Stimulated activated memory B cell treated with anti-CD40 and anti-IgM and Interleukin-4, amounts not matched to agents 10 μg/mL and 1 μg/mL and 100 μg/mL, for 72 hours (primary cell): Measurements from ENCODE around the gene HBE1.
"Not testable (repeated sequence)": the region's sequence is repeated elsewhere in the genome, so short reads cannot be mapped to it uniquely, and the experiment has no call there.

Experiments
- ATAC-seq: fragments of 150-1000 bp; cut with Tn5 transposase; 2 replicates; pipeline ENCODE4 v1.10.0; 2021
- H3K27ac Mint-ChIP-seq: one replicate; pipeline ENCODE4 v1.8.0; 2022; ENCODE audit warnings: mild to moderate bottlenecking, mixed read lengths
- H3K27me3 Mint-ChIP-seq: one replicate; pipeline ENCODE4 v1.8.0; 2022; ENCODE audit warnings: mixed read lengths
- H3K36me3 Mint-ChIP-seq: one replicate; pipeline ENCODE4 v1.8.0; 2022; ENCODE audit warnings: mixed read lengths
- H3K4me1 Mint-ChIP-seq: one replicate; pipeline ENCODE4 v1.8.0; 2022; ENCODE audit warnings: mixed read lengths
- H3K4me3 Mint-ChIP-seq: one replicate; pipeline ENCODE4 v1.8.0; 2022; ENCODE audit warnings: mild to moderate bottlenecking, moderate library complexity, mixed read lengths
- H3K9me3 Mint-ChIP-seq: one replicate; pipeline ENCODE4 v1.8.0; 2022; ENCODE audit warnings: mixed read lengths

The HBE1 gene

GRCh38 chr11:5269715-5270147, at the start of gene HBE1:
Gene HBE1, minus strand, starts transcription at chr11:5269945. Its CDS starts 55 bp downstream, at chr11:5269890.
- no peaks in the 10 kb centered on the region for H3K4me1 Mint-ChIP-seq

DNA sequence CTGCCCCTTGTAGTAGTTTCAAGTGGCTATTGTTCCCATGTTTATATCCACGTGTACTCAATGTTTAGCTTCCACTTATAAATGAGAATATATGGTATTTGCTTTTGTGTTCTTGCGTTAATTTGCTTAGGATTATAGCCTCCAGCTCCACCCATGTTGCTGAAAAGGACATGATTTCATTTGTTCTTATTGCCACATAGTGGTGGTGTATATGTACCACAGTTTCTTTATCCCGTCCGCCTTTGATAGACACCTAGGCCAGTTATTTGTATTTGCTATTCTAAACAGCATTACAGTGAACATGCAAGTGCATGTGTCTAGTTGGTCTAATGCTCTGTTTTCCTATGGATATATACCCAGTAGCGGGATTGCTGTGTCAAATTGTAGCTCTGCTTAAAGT, 47.5 kb upstream of the HBE1 start:
- H3K4me3 Mint-ChIP-seq = no peak overlapping the region

More at GRCh38 chr11:5269715-5270147, at the start of gene HBE1:
- Mint-ChIP-seq H3K4me3 (no peak within 1 kb of the TSS), H3K9me3 (no peaks in the 10 kb centered on the region), H3K27me3 (peaks cover 12% of the 10 kb centered on the region), H3K27ac (no peak within 1 kb of the TSS), H3K36me3 (no peaks in the 10 kb centered on the region)
- no peak for ATAC-seq

DNA sequence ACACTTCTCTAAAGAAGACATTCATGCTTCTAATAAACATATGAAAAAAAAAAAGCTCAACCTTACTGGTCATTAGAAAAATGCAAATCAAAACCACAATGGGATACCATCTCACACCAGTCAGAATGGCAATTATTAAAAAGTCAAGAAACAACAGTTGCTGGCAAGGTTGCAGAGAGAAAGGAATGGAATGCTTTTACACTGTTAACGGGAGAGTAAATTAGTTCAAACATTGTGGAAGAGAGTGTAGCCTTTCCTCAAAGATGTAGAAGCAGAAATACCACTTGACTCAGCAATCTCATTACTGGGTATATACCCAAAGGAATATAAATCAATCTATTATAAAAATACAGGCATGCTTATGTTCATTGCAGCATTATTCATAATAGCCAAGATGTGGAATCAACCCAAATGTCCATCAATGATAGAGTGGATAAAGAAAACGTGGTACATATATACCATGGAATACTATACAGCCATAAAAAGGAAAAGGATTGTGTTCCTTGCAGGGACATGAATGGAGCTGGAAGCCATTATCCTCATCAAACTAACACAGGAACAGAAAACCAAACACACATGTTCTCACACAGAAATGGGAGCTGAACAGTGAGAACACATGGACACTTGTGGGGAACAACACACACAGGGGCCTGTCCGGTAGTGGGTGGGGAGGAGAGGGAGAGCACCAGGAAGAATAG, 43.7 kb upstream of the HBE1 start:
- not testable (repeated sequence) for H3K27me3 Mint-ChIP-seq, H3K9me3 Mint-ChIP-seq, H3K27ac Mint-ChIP-seq, ATAC-seq, H3K4me1 Mint-ChIP-seq, H3K36me3 Mint-ChIP-seq, H3K4me3 Mint-ChIP-seq

More for the DNA sequence above, 47.5 kb upstream of the HBE1 start:
- Mint-ChIP-seq H3K27ac (no peak overlapping the region), H3K4me1 (no peaks in the 10 kb centered on the region), H3K36me3 (no peaks in the 10 kb centered on the region), H3K27me3 (no peaks in the 10 kb centered on the region), H3K9me3 (no peaks in the 10 kb centered on the region)
- no peak for ATAC-seq

DNA sequence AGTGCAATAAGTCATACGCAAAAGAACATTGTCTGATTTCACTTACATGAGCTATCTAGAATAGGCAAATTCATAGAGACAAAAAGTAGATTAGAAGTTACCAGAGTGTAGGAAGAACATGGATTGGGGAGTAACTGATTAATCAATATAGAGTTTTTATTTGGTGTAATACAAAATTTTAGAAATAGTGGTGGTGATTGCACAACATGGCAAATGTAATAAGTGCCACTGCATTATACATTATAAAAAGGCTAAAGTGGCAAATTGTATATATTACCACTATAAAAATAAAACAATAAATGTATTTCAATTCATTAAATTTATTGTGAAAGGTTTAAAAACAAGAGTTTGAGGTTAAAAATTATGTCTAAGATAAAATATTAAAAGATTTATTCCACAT, 40.7 kb upstream of the HBE1 start:
- Mint-ChIP-seq H3K9me3 (no peaks in the 10 kb centered on the region), H3K36me3 (no peaks in the 10 kb centered on the region), H3K27ac (no peak overlapping the region), H3K27me3 (peaks cover 9% of the 10 kb centered on the region), H3K4me1 (no peaks in the 10 kb centered on the region), H3K4me3 (no peak overlapping the region)
- no peak for ATAC-seq

- no peak overlapping the region for H3K27ac Mint-ChIP-seq
- no peak for ATAC-seq
- H3K4me3 Mint-ChIP-seq = no peak overlapping the region
- H3K27me3 Mint-ChIP-seq = peaks cover 9% of the 10 kb centered on the region
- no peaks in the 10 kb centered on the region for H3K36me3 Mint-ChIP-seq
- H3K4me1 Mint-ChIP-seq = no peaks in the 10 kb centered on the region
- no peaks in the 10 kb centered on the region for H3K9me3 Mint-ChIP-seq
These were observed 37.7 kb upstream of the HBE1 start for GRCh38 chr11:5307256-5308019.

GRCh38 chr11:5304046-5304445, 34.3 kb upstream of the HBE1 start:
- H3K9me3 Mint-ChIP-seq = no peaks in the 10 kb centered on the region
- no peaks in the 10 kb centered on the region for H3K4me1 Mint-ChIP-seq
- peaks cover 9% of the 10 kb centered on the region for H3K27me3 Mint-ChIP-seq
- no peaks in the 10 kb centered on the region for H3K36me3 Mint-ChIP-seq
- H3K27ac Mint-ChIP-seq = no peak overlapping the region
- no peak overlapping the region for H3K4me3 Mint-ChIP-seq
- ATAC-seq = no peak

- H3K27ac Mint-ChIP-seq = no peak overlapping the region
- H3K9me3 Mint-ChIP-seq = no peaks in the 10 kb centered on the region
- no peaks in the 10 kb centered on the region for H3K4me1 Mint-ChIP-seq
- no peak overlapping the region for H3K4me3 Mint-ChIP-seq
- peaks cover 9% of the 10 kb centered on the region for H3K27me3 Mint-ChIP-seq
- ATAC-seq = no peak
- no peaks in the 10 kb centered on the region for H3K36me3 Mint-ChIP-seq
These were observed 33.9 kb upstream of the HBE1 start for GRCh38 chr11:5303626-5304025.

DNA sequence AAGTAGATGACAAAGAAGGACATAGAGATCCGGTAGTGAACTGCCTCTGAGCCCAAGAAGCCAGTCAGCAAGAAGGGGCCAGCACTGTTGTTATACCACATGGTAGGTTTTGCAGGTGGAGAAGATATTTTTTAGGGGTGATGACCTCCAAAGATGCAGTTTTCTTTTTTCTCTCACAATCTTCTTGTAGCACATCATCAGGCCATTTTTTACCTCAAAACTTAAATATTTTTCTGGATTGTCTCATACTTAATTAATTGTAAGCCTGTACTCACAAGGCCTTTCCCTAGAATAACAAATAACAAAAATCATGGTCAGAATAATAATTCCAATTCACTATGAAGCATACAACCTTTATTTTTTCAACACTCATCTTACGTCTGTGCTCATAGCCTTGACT, 32.1 kb upstream of the HBE1 start, which contains the start of gene OR51B4:
Gene OR51B4 (minus strand): TSS at position 101 of the 400 bp plus-strand sequence. CDS start 0 bp downstream, at position 101.
- no peak for ATAC-seq
- H3K9me3 Mint-ChIP-seq = no peaks in the 10 kb centered on the region
- H3K4me3 Mint-ChIP-seq = no peak within 1 kb of the TSS
- no peaks in the 10 kb centered on the region for H3K4me1 Mint-ChIP-seq
- H3K27me3 Mint-ChIP-seq = peaks cover 13% of the 10 kb centered on the region
- no peaks in the 10 kb centered on the region for H3K36me3 Mint-ChIP-seq
- H3K27ac Mint-ChIP-seq = no peak within 1 kb of the TSS

- H3K4me1 Mint-ChIP-seq = no peaks in the 10 kb centered on the region
- H3K27me3 Mint-ChIP-seq = peaks cover 13% of the 10 kb centered on the region
- H3K9me3 Mint-ChIP-seq = no peaks in the 10 kb centered on the region
- H3K36me3 Mint-ChIP-seq = no peaks in the 10 kb centered on the region
- H3K27ac Mint-ChIP-seq = no peak overlapping the region
- no peak for ATAC-seq
- no peak overlapping the region for H3K4me3 Mint-ChIP-seq
These were observed 30.5 kb upstream of the HBE1 start for GRCh38 chr11:5300251-5300650.

GRCh38 chr11:5298451-5298850, 28.7 kb upstream of the HBE1 start:
- H3K9me3 Mint-ChIP-seq = no peaks in the 10 kb centered on the region
- no peaks in the 10 kb centered on the region for H3K36me3 Mint-ChIP-seq
- peaks cover 13% of the 10 kb centered on the region for H3K27me3 Mint-ChIP-seq
- no peak for ATAC-seq
- H3K27ac Mint-ChIP-seq = no peak overlapping the region
- no peaks in the 10 kb centered on the region for H3K4me1 Mint-ChIP-seq
- H3K4me3 Mint-ChIP-seq = no peak overlapping the region

DNA sequence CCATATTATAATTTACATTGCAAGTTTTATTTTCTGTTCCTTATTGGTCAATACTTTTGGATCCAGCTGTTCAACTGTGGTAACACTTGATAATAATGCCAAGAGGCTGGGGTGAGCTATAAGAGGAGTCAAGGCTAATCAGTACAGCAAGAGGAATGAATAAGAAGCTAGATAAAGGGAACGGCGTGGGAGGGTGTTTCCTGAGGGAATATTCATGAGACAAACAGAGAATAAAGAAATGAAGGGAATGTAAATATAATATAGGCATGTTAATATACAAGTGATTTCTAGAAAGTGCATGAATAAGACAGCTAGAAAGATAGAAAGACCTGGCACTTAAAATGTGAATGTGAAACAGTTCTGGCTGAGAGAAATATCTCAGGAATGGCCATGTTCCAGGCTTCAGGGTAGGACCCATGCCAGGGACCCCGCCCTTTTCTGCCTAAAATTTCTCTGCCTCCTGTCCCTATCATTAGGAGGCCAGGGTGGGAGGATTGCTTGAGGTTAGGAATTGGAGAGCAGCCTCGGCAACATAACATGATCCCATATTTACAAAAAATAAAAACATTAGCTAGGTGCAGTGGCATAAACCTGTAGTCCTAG, 28.1 kb upstream of the HBE1 start:
- Mint-ChIP-seq H3K27ac (no peak overlapping the region), H3K4me1 (no peaks in the 10 kb centered on the region), H3K9me3 (peaks cover 3% of the 10 kb centered on the region), H3K4me3 (no peak overlapping the region), H3K27me3 (peaks cover 13% of the 10 kb centered on the region), H3K36me3 (no peaks in the 10 kb centered on the region)
- ATAC-seq = no peak

GRCh38 chr11:5294342-5294995, 24.7 kb upstream of the HBE1 start:
- not testable (repeated sequence) for H3K4me1 Mint-ChIP-seq, H3K9me3 Mint-ChIP-seq, ATAC-seq, H3K36me3 Mint-ChIP-seq, H3K27ac Mint-ChIP-seq, H3K4me3 Mint-ChIP-seq
- peaks cover 13% of the 10 kb centered on the region for H3K27me3 Mint-ChIP-seq

DNA sequence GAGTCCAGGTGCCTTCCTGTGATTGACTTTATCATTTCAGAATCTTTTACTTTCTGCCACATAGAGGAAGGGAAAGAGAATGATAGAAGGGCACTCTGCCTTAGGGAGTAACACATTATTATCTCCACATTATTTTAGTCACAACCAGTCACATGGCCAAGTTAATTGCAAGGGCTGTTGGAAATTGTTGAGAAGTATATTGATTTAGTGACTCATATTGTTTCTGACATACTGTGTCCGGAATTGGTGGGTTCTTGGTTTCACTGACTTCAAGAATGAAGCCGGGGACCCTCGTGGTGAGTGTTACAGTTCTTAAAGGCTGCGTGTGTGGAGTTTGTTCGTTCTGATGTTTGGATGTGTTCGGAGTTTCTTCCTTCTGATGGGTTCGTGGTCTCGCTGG, 23.3 kb upstream of the HBE1 start:
- Mint-ChIP-seq H3K9me3 (peaks cover 3% of the 10 kb centered on the region), H3K4me1 (no peaks in the 10 kb centered on the region), H3K36me3 (no peaks in the 10 kb centered on the region), H3K4me3 (no peak overlapping the region), H3K27ac (no peak overlapping the region), H3K27me3 (peaks cover 12% of the 10 kb centered on the region)
- ATAC-seq = no peak

GRCh38 chr11:5291207-5291838, 21.6 kb upstream of the HBE1 start:
- H3K4me1 Mint-ChIP-seq = no peaks in the 10 kb centered on the region
- H3K27ac Mint-ChIP-seq = no peak overlapping the region
- H3K36me3 Mint-ChIP-seq = no peaks in the 10 kb centered on the region
- H3K9me3 Mint-ChIP-seq = peaks cover 3% of the 10 kb centered on the region
- no peaks in the 10 kb centered on the region for H3K27me3 Mint-ChIP-seq
- no peak for ATAC-seq
- H3K4me3 Mint-ChIP-seq = no peak overlapping the region

- Mint-ChIP-seq H3K9me3 (peaks cover 3% of the 10 kb centered on the region), H3K36me3 (no peaks in the 10 kb centered on the region), H3K27me3 (no peaks in the 10 kb centered on the region), H3K4me1 (no peaks in the 10 kb centered on the region), H3K4me3 (no peak overlapping the region), H3K27ac (no peak overlapping the region)
- no peak for ATAC-seq
These were observed 20.4 kb upstream of the HBE1 start for GRCh38 chr11:5290106-5290505.
